Activated naive CD4-positive, alpha-beta T cell (primary cell): ENCODE data around the gene LLGL2.

Experiments used
- DNase-seq, 4 experiments: peaks; one replicate each; lab custom pipeline; 2025; lab: John Stamatoyannopoulos, UW

LLGL2 gene

GRCh38 chr17:75550139-75550465, 24.6 kb downstream of the LLGL2 start:
- no peak for DNase-seq

- DNase-seq: no peak
Observed at GRCh38 chr17:75551266-75551665, 25.8 kb downstream of the LLGL2 start.

- no peak for DNase-seq
Observed at GRCh38 chr17:75552425-75553294, 27.2 kb downstream of the LLGL2 start.

- no peak for DNase-seq
Observed at GRCh38 chr17:75553295-75554110, 28.0 kb downstream of the LLGL2 start.

GRCh38 chr17:75555679-75556153, 30.2 kb downstream of the LLGL2 start:
- DNase-seq: no peak

- DNase-seq: no peak
Observed at GRCh38 chr17:75557075-75557851, 31.8 kb downstream of the LLGL2 start.

- DNase-seq: no peak
Observed at GRCh38 chr17:75557852-75558665, 32.6 kb downstream of the LLGL2 start.

GRCh38 chr17:75558666-75559530, 33.4 kb downstream of the LLGL2 start:
- no peak for DNase-seq

- DNase-seq: no peak
Observed at GRCh38 chr17:75559958-75560533, 34.5 kb downstream of the LLGL2 start.

GRCh38 chr17:75561927-75562603, 36.6 kb downstream of the LLGL2 start:
- no peak for DNase-seq

GRCh38 chr17:75563063-75563758, 37.7 kb downstream of the LLGL2 start:
- DNase-seq: no peak

- no peak for DNase-seq
Observed at GRCh38 chr17:75564195-75564594, 38.7 kb downstream of the LLGL2 start.

- no peak for DNase-seq
Observed at GRCh38 chr17:75565066-75565465, 39.6 kb downstream of the LLGL2 start.

- DNase-seq: no peak
Observed at GRCh38 chr17:75565618-75566017, 40.1 kb downstream of the LLGL2 start.

- no peak for DNase-seq
Observed at GRCh38 chr17:75566416-75566815, 40.9 kb downstream of the LLGL2 start.

- no peak for DNase-seq
Observed at GRCh38 chr17:75566834-75567233, 41.3 kb downstream of the LLGL2 start.

- no peak for DNase-seq
Observed at GRCh38 chr17:75568412-75569255, 43.1 kb downstream of the LLGL2 start.
